MM.1S (cell line): Measurements from ENCODE around the gene ADAMTS17.

Source experiments
- DNase-seq: peaks from one replicate; pipeline ENCODE4 v3.0.0-alpha.2; 2015
- H2AFZ ChIP-seq: fragments of 300-600 bp; sonication (generic); 2 replicates; pipeline ENCODE4 v1.6.0; 2016; ENCODE audit warnings: antibody characterized with exemption, low read length
- H3F3A ChIP-seq: fragments of 300-600 bp; sonication (generic); 2 replicates; pipeline ENCODE4 v1.6.1; 2016; ENCODE audit warnings: mild to moderate bottlenecking, antibody characterized with exemption, low read length, moderate library complexity, mixed read lengths; ENCODE audit not compliant: insufficient read depth
- H3K27ac ChIP-seq: fragments of 300-600 bp; sonication (generic); 2 replicates; pipeline ENCODE4 v1.5.1; 2016; ENCODE audit warnings: mild to moderate bottlenecking, low read length
- H3K27me3 ChIP-seq: fragments of 300-600 bp; sonication (generic); replicated peaks from 2 replicates; pipeline ENCODE4 v1.6.0; 2016; ENCODE audit warnings: low read length; ENCODE audit not compliant: insufficient read depth
- H3K36me3 ChIP-seq: fragments of 300-600 bp; sonication (generic); replicated peaks from 2 replicates; pipeline ENCODE4 v1.6.1; 2016; ENCODE audit warnings: mild to moderate bottlenecking, low read length, mixed read lengths; ENCODE audit not compliant: insufficient read depth
- H3K4me1 ChIP-seq: fragments of 300-600 bp; sonication (generic); 2 replicates; pipeline ENCODE4 v1.6.1; 2016; ENCODE audit warnings: low read length, mixed read lengths
- H3K4me2 ChIP-seq: fragments of 300-600 bp; sonication (generic); 2 replicates; pipeline ENCODE4 v1.6.0; 2016; ENCODE audit warnings: low read depth, low read length
- H3K4me3 ChIP-seq: fragments of 300-600 bp; sonication (generic); 2 replicates; pipeline ENCODE4 v1.5.1; 2016; ENCODE audit warnings: low read length, mixed read lengths
- H3K79me2 ChIP-seq: fragments of 300-600 bp; sonication (generic); 2 replicates; pipeline ENCODE4 v1.6.1; 2016; ENCODE audit warnings: mixed run types, low read length, mixed read lengths
- H3K9ac ChIP-seq: fragments of 300-600 bp; sonication (generic); 2 replicates; pipeline ENCODE4 v1.6.1; 2016; ENCODE audit warnings: low read length, mixed read lengths
- H3K9me2 ChIP-seq: fragments of 300-600 bp; sonication (generic); replicated peaks from 2 replicates; pipeline ENCODE4 v1.6.1; 2016; ENCODE audit warnings: mild to moderate bottlenecking, low read length, mixed read lengths; ENCODE audit not compliant: insufficient read depth
- H3K9me3 ChIP-seq: fragments of 300-600 bp; sonication (generic); replicated peaks from 2 replicates; pipeline ENCODE4 v1.6.1; 2016; ENCODE audit warnings: mild to moderate bottlenecking, low read length, mixed read lengths; ENCODE audit not compliant: insufficient read depth
- H4K20me1 ChIP-seq: fragments of 300-600 bp; sonication (generic); 2 replicates; pipeline ENCODE4 v1.6.1; 2016; ENCODE audit warnings: mild to moderate bottlenecking, low read length, moderate library complexity, mixed read lengths; ENCODE audit not compliant: insufficient read depth
- EZH2 ChIP-seq: fragments of 300-600 bp; sonication (generic); optimal IDR thresholded peaks from 2 replicates; pipeline ENCODE3; 2017; ENCODE audit warnings: low read depth, mild to moderate bottlenecking, antibody characterized with exemption, low read length, mixed read lengths
- EZH2phosphoT487 ChIP-seq: fragments of 300-600 bp; sonication (generic); IDR thresholded peaks from 2 replicates; pipeline ENCODE4 v1.6.1; 2018; ENCODE audit warnings: antibody characterized with exemption, low read length
- TF ChIP-seq, protein P1 (sequence below): fragments of 300-600 bp; sonication (generic); IDR thresholded peaks from 2 replicates; pipeline ENCODE4 v1.5.1; 2016; ENCODE audit warnings: antibody characterized with exemption, low read length, mixed read lengths

The ADAMTS17 gene, protein sequence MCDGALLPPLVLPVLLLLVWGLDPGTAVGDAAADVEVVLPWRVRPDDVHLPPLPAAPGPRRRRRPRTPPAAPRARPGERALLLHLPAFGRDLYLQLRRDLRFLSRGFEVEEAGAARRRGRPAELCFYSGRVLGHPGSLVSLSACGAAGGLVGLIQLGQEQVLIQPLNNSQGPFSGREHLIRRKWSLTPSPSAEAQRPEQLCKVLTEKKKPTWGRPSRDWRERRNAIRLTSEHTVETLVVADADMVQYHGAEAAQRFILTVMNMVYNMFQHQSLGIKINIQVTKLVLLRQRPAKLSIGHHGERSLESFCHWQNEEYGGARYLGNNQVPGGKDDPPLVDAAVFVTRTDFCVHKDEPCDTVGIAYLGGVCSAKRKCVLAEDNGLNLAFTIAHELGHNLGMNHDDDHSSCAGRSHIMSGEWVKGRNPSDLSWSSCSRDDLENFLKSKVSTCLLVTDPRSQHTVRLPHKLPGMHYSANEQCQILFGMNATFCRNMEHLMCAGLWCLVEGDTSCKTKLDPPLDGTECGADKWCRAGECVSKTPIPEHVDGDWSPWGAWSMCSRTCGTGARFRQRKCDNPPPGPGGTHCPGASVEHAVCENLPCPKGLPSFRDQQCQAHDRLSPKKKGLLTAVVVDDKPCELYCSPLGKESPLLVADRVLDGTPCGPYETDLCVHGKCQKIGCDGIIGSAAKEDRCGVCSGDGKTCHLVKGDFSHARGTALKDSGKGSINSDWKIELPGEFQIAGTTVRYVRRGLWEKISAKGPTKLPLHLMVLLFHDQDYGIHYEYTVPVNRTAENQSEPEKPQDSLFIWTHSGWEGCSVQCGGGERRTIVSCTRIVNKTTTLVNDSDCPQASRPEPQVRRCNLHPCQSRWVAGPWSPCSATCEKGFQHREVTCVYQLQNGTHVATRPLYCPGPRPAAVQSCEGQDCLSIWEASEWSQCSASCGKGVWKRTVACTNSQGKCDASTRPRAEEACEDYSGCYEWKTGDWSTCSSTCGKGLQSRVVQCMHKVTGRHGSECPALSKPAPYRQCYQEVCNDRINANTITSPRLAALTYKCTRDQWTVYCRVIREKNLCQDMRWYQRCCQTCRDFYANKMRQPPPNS

DNA sequence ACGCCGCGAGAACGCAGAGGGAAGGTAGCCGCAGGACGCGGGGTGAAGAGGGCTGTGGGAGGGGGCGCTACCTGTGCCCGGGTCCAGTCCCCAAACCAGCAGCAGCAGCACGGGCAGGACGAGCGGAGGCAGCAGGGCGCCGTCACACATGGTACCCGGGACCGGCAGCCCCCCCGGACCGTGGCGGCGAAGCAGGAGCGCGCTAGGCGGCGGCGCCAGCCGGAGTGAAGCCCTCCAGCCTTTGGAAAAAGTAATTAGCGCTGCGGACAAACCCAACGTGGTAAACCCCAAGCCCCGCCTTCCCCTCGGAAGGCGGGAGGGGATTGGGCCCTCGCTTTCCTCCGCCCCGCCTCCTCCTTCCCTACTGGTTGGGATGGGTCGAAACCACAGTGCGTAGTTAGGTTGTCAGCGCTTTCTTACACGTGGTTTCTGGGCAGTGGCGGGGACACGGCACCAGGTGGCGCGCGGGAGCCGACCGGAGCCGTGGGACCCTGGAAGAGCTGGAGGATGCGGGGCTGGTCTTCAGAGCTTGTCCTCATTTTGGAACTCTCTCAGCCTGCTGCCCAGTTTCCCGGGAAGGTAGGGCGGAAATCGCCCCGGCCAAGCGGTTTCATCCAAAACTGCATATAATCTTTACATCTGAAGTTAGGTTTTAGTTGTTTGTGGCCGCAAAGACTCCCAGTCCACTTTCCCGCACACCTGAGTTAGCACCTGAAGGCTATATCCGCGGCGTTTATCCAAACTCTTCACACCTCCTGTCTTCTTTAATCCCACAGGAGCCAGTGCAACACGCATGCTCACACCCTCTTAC lies at the start of gene ADAMTS17:
TSS of gene ADAMTS17 (minus strand) at position 226 of the 811 bp plus-strand sequence. CDS start at position 150, 76 bp downstream.
- Histone ChIP-seq H3K4me3 (peak within 1 kb of the TSS; percentile 58), H2AFZ (peak within 1 kb of the TSS; percentile 67), H3K4me2 (peak within 1 kb of the TSS; percentile 85), H3K79me2 (no peaks in the 10 kb centered on the region), H4K20me1 (no peaks in the 10 kb centered on the region), H3K27me3 (no peaks in the 10 kb centered on the region), H3K9me3 (no peaks in the 10 kb centered on the region), H3K4me1 (no peaks in the 10 kb centered on the region), H3K9me2 (no peaks in the 10 kb centered on the region), H3K27ac (no peak within 1 kb of the TSS), H3F3A (no peaks in the 10 kb centered on the region), H3K9ac (no peak within 1 kb of the TSS; the same call in 1 of the 2 replicates), H3K36me3 (no peaks in the 10 kb centered on the region)
- no peak for TF ChIP-seq EZH2
- TF ChIP-seq, protein P1, sequence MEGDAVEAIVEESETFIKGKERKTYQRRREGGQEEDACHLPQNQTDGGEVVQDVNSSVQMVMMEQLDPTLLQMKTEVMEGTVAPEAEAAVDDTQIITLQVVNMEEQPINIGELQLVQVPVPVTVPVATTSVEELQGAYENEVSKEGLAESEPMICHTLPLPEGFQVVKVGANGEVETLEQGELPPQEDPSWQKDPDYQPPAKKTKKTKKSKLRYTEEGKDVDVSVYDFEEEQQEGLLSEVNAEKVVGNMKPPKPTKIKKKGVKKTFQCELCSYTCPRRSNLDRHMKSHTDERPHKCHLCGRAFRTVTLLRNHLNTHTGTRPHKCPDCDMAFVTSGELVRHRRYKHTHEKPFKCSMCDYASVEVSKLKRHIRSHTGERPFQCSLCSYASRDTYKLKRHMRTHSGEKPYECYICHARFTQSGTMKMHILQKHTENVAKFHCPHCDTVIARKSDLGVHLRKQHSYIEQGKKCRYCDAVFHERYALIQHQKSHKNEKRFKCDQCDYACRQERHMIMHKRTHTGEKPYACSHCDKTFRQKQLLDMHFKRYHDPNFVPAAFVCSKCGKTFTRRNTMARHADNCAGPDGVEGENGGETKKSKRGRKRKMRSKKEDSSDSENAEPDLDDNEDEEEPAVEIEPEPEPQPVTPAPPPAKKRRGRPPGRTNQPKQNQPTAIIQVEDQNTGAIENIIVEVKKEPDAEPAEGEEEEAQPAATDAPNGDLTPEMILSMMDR = peak; percentile 75
- DNase-seq = peak; percentile 90

DNA sequence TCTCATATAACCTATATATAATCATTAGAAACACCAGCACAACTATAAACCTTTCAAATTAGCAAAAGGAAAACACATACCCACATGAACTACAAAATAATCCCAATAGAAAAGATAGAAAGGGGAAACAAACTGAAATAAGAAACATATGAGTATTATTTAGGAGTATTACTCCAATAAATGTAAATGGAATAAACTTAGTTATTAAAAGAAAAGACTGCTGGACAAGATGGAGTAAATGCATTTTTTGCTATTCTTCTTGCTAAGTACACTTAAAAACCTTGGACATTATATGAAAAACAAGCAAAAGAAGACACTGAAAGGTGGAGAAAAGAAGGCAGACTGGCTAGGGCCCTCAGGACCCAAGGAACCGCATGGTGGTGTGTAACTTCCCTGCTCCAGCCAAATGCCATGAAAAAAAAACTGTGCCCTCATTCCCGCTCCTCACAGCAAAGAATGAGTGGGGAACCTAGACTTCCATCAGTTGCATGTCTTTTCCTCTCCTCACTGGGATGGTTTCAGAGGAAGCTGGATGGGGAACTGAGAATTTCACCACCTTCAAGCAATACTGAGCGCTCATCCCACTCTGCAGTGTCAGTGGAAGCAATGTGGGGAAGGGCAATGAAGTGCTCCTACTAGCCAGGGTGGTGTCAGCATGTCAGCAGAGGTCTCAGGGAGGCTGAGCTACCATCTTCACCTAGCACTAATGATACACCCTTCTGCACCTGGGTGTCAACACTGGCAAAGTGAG lies 43.7 kb upstream of the ADAMTS17 start:
- TF ChIP-seq EZH2 (no peak), EZH2phosphoT487 (no peak)
- TF ChIP-seq, protein P1 = no peak
- DNase-seq = no peak

DNA sequence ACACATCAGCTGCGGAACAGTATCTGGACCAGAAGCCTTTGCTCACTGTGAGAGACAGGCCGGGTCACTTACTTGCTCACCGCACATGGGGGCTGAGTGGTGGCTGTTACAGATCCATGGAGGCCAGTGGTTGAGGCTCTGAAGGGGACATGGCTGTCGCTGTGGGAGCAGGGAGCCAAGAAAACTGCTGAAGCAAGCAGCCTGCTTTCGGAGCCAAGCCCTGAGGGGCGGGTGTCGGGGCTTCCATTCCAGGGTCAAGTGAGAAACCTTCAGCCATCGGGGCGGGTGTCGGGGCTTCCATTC lies 42.3 kb upstream of the ADAMTS17 start:
- H3K4me2 ChIP-seq = no peak overlapping the region
- TF ChIP-seq EZH2 = no peak
- no peak for TF ChIP-seq EZH2phosphoT487
- TF ChIP-seq, protein P1 = no peak
- no peaks in the 10 kb centered on the region for H3K27me3 ChIP-seq
- no peak for DNase-seq
- no peaks in the 10 kb centered on the region for H3K79me2 ChIP-seq
- H4K20me1 ChIP-seq = no peaks in the 10 kb centered on the region
- H3K4me1 ChIP-seq = no peaks in the 10 kb centered on the region
- no peak overlapping the region for H3K27ac ChIP-seq
- no peak overlapping the region for H3K9ac ChIP-seq
- no peak overlapping the region for H3K4me3 ChIP-seq
- H3K36me3 ChIP-seq = no peaks in the 10 kb centered on the region
- H3F3A ChIP-seq = no peaks in the 10 kb centered on the region
- no peaks in the 10 kb centered on the region for H3K9me2 ChIP-seq
- H3K9me3 ChIP-seq = no peaks in the 10 kb centered on the region
- H2AFZ ChIP-seq = no peak overlapping the region

More for the DNA sequence above, 43.7 kb upstream of the ADAMTS17 start:
- H3F3A ChIP-seq = no peaks in the 10 kb centered on the region
- H3K9me2 ChIP-seq = no peaks in the 10 kb centered on the region
- no peak overlapping the region for H3K4me2 ChIP-seq
- H3K79me2 ChIP-seq = no peaks in the 10 kb centered on the region
- H3K36me3 ChIP-seq = no peaks in the 10 kb centered on the region
- H3K4me3 ChIP-seq = no peak overlapping the region
- no peak overlapping the region for H3K9ac ChIP-seq
- no peaks in the 10 kb centered on the region for H4K20me1 ChIP-seq
- no peak overlapping the region for H2AFZ ChIP-seq
- no peaks in the 10 kb centered on the region for H3K27me3 ChIP-seq
- no peaks in the 10 kb centered on the region for H3K4me1 ChIP-seq
- H3K27ac ChIP-seq = no peak overlapping the region
- H3K9me3 ChIP-seq = no peaks in the 10 kb centered on the region
